Measurements from ENCODE around the gene PMM2.
"Not testable (repeated sequence)": the region's sequence is repeated elsewhere in the genome, so short reads cannot be mapped to it uniquely, and the experiment has no call there.

The PMM2 gene

DNA sequence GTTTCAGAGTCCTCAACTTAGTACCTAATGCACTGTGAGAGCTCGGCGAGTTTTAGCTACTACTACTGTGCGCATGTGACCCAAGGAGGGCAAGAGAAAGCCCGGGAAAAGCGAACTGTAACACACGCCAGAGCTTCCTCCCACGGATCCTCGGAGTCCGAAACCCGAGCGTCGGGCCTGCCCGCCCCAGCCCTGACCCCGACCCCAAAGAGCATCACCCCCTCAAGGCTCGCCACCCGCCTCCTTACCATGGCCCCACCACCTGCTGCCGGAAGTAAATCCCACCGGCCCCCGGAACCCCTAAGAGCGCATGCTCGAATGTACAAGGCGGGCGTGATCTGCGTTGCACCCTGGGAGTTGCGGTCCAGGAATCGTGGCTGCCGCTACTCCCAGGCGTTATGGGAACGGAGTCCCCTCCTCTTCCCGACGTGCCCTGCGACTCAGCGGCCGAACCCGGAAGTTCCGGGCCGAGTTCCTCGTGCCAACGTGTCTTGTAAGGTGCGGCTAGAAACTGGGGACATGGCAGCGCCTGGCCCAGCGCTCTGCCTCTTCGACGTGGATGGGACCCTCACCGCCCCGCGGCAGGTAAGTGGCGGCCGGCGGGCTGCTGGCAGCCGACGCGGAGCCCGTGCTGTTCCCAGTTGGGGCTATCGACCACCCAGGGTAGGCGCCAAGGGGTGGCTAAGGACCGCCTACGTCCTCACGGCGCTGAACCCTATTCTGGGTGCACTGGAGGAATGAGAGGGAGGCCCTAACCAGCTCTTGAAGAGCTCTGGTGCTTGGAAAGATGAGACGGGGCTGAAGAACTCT is at the start of gene PMM2, which contains the start of gene TMEM186:
Gene PMM2 (plus strand): TSS at position 476 of the 810 bp plus-strand sequence. CDS start 44 bp downstream, at position 520.
Gene TMEM186 (minus strand): TSS at position 276 of the 810 bp plus-strand sequence. CDS start 25 bp downstream, at position 251.
- DNase-seq: peak; percentile 82

DNA sequence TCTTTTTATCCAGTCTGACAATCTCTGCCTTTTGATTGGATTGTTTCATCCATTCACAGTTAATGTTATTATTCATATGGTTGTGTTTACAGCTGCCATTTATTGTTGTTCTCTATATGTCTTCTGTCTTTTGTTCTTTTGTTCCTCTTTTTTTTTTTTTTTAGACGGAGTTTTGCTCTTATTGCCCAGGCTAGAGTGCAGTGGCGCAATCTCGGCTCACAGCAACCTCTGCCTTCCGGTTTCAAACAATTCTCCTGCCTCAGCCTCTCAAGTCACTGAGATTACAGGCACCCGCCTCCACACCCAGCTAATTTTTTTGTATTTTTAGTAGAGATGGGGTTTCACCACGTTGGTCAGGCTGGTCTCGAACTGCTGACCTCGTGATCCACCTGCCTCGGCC is 48.7 kb upstream of the PMM2 start:
- not testable (repeated sequence) for DNase-seq

DNA sequence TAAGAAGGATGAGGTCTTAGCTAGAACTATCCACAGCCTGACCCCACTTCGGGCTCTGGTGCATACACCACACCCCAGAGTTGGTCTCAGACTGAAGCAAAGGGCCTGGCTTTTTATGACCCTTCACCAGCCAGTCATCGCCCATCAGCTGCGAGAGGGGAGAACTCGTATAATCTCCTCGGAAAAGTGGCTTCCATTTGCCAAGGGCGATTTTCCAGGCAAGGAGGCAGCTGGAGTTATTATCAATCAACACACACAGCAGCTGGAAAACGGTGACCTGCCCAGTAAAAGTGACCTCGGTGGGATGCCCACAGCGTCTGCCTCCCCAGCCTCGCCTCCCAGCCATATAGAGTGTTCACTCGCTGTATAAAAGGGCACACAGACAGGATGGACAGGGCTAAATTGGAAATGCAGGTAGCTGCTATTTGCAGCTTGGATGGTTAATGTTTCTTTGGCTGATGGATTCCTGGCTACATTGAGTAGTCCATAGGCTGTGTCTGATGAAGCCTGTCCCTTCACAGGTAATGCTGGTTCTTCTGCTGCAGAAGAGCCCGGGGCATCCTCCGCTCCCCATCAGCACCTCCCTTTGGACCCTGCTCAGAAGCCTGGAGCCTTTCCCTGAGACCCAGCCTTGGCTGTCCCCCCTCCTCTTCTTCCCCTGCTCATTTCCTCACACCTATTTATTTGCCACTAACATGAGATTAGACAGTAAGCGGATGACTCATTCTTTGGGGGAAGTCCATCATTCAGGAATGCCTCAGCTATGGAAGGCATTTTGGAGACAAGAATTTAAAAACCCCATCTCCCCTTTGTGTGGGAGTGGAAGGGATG is 45.9 kb upstream of the PMM2 start:
- no peak for DNase-seq

DNA sequence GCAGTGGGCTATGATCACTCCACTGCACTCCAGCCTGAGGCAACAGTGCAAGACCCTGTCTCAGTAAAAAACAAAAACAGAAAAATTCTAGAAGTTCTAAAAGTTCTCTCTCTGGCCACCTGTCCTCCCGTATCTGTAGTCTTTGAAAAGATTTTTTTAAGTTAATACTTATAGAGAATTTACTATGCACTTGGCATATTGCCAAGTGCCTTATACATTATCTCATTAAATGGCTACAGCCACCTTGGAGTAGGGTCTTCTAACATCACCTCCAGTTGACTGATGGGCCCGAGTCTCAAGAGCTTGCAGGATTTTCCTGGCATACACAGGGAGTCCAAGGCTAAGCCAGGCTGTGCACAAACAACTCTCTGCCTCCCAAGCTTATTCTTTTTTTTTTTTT is 44.9 kb upstream of the PMM2 start:
- DNase-seq: no peak

DNA sequence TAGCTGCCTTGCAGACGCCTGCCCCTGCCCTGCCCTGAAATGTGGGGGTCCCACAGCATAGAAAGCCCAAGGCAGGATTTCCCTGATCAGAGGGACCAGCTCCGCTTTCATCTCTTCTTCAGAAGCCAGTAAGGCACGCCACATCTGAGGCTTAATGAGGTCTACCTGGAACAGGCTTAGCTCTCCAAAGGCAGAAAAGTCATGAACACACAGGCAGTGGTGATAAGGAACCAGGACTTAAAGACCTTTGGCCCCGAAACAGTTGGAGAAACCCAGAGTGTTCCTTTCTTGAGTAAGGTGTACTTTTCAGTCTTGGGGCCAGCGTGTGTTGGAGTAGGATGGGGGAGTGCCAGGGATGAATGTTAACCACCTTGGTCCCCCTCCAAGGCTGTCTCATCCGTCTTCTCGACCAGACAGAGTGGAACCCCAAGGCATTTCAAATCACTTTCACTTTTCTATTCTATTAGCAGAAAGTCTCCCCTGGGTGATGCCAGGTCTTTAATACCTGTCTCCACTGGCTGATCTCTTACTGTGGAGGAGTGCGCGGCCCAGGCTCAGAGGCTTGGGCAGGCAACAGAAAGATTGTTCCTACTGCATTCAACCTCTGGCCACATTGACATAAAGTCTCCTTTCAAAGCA is 44.1 kb upstream of the PMM2 start:
- no peak for DNase-seq

DNA sequence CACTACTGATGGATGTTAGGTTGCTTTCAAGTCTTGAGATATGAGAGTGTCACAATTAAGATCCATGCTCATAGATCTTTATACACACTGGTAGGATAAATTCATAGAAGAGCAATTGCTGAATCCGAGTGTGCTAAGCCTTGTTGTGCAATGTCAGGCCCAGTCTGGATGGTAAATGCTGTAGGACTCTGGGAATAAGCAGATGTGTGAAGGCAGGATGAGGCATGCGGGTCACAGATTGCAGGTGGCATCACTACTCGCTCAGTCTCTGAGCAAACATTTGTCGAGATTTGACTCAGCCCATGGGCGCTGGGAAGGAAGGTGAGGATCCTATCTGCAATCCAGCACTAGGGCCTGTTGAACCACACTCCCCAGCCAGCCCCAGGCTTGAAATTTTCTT is 40.9 kb upstream of the PMM2 start:
- no peak for DNase-seq

DNA sequence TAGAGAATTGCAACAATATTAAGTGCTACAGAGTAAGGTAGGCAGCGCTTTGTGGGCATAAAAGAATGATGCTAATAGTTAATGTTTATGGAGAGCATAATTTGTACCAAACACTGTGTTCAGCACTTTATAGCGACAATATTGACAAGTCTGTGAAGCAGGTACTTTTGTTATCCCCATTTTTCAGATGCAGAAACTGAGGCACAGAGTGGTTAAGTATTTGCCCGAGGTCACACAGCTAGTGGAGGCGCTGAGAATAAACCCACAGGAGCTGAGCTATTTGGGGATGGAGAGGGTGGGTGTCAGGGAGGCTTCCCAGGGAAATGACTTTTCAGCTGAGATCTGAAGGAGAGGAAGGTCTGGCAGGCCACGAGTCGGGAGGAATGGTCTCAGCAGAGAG is 39.6 kb upstream of the PMM2 start:
- no peak for DNase-seq

DNA sequence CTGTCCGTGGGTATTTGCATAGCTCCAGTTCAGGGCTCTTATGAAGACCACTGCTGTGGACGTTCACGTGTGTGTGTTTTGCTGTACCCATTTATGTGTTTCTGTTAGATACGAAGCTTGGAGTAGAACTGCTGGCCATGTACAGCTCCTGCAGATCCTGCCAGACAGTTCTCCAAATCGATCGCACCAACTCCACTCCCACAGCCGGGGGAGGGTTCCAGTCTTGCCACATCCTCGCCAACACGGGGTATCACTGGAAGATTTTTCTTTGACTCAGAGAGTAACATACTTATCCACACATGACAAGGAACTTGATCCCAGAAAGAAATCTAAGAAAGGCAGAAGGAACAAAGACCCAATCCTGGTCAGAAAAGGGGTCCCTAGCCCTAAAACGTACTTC is 37.6 kb upstream of the PMM2 start:
- no peak for DNase-seq

DNA sequence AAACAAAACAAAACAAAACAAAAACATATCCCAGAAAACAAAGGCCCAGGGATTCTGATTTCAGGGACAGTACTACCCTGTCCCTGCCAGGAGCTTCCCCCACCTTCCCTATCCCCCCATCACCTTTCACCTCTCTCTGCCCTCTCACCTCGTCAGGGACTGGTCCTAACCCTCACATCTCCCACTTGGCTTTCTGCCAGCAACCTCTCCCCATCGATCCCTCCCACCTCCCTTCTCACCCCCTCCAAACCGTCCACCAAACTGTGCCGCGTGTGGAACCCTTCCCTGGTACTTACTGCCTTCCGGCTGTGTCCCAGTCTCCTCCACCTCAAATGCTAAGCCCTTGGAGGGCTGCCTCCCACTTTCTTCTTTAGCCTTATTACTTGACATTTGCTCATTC is 36.6 kb upstream of the PMM2 start:
- DNase-seq: no peak

DNA sequence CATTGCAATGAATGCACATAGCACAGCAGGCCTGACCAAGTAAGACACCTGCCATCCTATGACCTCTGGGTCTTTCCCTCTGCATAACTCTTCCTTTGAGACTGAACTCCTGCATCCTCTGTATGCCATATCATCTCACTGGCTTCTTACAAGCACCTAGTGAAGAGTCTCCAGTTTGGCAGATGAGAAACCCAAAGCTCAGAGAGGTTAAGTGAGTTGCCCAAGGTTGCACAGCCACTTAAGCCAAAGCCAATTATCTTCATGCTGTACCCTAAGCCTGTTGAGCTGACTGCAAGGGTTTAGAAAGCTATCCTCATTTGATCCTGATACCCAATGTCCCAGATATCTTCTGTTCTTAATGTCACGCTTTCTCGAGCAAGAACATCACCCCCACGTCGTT is 35.4 kb upstream of the PMM2 start:
- no peak for DNase-seq

DNA sequence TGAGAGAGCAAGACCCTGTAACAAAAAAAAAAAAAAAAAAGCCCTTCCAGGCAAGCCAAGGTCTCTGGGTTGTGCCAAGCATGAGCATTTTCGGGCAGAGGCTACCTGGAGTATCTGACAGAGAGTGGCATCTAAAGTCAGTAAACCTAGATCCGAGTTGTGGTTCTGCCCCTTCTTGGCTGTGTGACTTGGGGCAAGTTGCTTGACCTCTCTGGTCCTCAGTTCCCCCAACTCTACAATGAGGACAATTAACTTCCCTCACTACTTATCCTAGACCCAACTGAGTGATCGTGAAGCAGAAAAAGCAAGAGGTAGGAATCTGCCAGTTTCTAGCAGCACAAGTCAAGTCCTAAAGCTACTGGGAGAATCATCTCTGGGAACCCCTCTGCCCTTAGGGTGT is 34.6 kb upstream of the PMM2 start:
- no peak for DNase-seq

DNA sequence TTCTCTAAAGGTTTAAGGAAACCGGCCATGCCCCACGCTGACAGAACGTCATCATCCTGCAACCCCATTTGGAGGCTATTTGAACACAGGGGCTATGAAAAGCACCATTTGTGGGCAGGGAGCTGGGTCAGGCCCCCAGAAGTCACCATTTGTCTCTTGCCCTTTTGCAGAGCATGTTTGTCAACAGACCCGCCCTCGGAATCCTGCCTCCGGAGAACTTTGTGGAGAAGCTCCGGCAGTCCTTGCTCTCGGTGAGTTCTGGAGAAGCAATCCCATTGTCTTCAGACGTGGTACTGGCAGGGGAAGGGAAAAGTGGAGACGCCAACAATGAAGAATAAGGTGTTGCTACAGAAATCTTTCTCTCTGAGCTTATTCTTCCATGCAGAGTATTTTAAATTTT is 33.7 kb upstream of the PMM2 start:
- DNase-seq: no peak

DNA sequence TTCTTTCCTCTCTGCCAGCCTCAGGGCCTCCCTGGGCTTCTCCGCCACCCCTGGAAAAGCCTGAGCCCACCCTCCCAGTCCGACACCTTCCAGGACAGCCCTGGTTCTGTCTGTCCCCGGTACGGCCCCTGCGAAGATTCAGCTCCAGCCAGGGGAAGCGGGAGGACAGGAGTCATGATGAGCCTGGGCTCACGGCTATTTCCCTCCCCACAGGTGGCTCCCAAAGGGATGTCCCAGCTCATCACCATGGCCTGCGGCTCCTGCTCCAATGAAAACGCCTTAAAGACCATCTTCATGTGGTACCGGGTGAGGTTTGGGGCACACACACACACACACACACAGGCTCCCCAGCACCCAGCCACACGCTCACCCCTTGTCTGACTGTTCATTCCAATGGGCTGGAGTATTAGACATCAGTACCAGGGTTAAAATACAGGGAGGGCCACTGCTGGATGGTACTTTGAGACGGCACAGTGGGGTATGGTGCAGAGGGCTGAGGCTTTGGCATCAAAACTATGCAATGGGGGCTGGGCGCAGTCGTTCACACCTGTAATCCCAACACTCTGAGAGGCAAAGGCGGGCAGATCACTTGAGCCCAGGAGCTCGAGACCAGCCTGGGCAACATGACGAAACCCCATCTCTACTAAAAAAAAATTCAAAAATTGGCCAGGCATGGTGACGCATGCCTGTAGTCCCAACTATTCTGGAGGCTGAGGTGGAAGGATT is 33.0 kb upstream of the PMM2 start:
- no peak for DNase-seq

DNA sequence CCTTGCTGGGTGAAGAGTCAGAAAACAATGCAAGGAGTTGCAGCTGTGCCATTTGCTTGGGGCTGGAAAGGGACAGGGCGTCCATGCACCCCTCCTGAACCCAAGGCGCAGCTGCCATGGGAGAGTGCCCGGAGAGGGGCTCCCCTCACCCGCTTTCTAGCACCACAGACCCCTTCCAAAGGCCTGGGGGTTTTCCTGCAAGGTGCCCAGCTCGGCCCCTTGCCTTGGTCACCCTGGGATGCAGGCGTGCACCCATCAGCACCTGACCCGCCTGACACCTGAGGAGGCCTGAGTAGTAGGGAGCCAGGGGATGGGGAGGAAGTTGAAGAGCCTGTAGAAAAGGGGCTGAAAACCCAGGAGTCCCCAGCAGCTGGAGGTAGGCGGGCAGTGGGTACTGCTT is 30.5 kb upstream of the PMM2 start:
- DNase-seq: no peak

DNA sequence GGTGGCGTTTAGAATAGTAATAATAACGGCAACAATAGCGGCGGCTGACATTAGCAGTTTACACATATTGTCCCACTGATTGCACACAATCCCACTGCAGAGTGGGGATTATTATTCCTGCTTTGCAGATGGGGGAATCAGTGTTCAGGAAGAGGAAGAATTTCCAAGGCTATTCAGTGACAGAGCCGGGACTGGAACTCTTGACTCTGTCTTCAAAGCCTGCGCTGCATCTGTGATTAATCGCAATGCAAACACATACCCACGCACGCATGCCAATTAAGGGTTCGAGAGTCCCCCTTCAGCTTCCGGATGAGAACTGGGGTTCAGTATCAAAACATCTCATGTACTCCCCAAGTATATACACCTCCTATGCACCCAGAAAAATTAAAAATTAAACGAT is 29.4 kb upstream of the PMM2 start:
- no peak for DNase-seq

DNA sequence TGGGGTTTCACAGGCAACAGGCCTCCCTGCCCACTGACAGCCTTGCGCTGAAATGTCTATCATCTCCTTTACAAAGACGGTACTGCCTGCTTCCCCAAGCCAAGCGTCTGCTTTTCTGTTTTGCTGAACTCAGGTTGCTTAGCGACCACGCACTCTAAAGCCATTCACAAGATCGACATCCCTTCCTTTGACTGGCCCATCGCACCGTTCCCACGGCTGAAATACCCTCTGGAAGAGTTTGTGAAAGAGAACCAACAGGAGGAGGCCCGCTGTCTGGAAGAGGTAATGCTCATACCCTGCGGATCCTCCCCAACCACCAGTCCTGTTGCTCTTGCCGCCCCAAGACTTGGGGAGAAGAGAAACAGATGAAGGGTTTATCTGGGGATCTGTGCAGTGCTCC is 28.9 kb upstream of the PMM2 start:
- DNase-seq: no peak

DNA sequence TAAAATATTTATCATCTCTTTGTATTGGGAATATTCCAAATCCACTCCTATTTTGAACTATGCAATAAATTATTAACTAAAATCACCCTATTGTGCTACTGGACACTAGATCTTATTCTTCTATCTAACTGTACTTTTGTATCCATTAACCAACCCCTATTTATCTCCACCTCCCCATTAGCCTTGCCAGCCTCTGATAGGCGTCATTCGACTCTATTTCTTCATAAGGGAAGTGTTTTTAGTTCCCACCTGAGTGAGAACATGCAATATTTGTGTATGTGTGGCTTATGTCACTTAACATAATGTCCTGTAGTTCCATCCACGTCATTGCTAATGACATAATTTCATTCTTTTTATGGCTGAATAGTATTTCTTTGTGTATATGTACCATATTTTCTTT is 24.1 kb upstream of the PMM2 start:
- no peak for DNase-seq

DNA sequence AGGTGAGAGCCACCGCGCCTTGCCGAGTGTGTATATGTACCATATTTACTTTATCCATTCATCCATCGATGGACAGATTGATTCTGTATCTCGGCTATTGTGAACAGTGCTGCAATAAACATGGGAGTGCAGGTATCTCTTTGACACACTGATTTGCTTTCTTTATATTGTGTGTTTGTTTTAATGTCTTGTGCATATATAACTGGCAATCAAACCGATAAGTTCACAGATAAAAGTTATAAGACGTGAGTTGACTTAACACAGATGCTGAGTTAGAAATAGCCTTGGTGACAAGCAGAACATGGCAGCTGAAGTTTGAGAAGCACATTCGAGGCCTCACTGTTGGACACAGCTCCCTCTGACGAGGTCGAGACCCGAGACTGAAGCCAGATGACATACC is 23.4 kb upstream of the PMM2 start:
- DNase-seq: no peak

DNA sequence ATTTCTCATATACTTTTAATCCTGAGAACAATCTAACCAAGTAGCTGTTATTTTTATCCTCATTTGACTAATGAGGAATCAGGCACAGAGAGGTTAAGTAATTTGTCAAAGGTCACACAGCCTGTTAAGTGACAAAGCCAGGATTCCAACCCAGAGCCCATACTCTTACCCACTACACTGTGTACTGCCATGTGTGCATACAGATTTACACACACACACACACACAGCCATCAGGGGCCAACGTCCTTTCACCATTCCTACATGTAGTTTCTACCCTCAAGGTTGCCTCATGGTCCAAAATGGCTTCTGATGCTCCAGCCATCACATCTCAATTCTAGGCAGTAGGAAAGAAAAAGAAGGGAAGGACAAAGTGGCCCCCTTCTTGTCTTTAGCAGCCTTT is 22.3 kb upstream of the PMM2 start:
- no peak for DNase-seq

DNA sequence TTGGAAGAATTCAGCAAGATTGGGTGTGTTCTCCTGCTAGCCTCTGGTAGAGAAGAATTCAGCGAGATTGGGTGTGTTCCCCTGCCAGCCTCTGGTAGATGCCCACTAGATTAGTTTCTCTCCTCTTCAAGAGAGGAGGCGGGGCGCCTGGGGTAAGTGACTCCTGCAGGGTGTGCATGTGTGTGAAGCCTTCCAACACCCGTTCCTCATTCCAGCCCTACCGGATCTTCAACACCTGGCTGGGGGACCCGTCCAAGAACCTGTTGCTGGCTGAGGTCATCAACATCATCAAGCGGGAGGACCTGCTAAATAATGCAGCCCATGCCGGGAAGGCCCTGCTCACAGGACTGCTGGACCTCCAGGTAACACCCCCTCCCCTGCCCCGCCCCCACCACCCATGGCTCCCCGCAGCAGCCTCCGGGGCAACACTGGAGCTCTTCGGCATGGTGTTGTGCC is 21.5 kb upstream of the PMM2 start:
- no peak for DNase-seq

DNA sequence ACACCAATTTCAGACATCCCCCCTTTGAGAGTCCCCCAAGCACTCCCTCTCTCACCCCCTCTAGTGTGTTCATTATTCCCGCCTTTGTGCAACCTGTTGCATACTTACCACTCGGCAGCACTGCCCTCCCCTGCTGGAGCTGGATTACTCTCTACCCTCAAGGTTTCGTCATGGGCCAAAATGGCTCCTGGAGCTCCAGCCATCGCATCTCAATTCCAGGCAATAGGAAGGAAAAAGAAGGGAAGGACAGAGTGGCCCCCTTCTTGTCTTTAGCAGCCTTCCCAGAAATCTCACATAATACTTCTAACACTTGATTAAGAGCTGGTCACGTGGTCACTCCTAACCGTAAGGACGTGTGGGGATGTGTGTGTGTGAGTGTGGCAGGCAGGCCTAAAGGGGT is 20.4 kb upstream of the PMM2 start:
- DNase-seq: no peak

DNA sequence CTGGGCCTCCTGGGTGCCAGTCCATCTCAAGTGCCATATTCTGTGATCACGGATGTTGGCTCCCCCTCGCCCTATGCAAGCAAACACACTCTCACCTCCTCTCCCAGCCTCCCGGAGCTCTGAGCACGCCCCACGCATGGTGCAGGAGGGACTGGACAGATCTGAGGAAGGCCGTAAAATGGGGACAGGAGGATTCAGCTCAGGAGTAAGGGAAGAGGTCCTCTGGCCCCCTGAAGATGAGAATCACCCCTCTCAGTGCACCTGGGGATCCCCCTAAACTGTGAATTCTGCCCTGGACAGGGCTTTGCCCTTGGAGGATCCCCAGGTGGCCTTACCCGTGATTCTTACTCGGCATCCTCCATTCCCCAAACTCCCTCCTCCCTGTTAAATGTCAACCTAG is 15.8 kb upstream of the PMM2 start:
- no peak for DNase-seq

DNA sequence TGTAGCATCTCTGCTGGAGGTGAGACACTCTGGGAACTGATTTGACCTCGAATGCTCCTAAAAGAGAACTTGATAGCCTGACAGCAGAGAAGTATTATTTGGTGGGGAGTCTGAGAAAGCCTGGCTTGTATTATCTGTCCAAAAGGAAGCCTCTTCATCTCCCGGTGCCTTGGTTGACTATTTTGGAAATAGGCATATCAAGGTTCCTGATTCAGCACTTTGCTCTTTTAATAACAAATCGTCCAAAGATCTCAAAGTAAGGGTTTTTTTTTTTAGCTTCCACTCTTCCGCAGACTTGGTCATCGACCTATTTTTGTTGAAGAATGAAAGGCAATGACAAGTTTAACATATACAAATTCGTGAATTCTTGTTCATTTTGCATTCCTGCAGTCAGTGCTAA is 15.0 kb upstream of the PMM2 start:
- DNase-seq: no peak

Data from NCI-H2029 treated with DMSO at 0.1 percent for 48 hours (cell line).